CD4-positive, alpha-beta T cell treated with Interleukin-17A for 4 hours (primary cell): ENCODE measurements around the gene NSMF.

Source experiments
- DNase-seq: peaks from one replicate; pipeline ENCODE4 v3.0.0-alpha.2; 2020; ENCODE audit warnings: mixed read lengths

The NSMF gene

GRCh38 chr9:137408651-137409405 is 50.3 kb downstream of the NSMF start:
- no peak for DNase-seq

DNA sequence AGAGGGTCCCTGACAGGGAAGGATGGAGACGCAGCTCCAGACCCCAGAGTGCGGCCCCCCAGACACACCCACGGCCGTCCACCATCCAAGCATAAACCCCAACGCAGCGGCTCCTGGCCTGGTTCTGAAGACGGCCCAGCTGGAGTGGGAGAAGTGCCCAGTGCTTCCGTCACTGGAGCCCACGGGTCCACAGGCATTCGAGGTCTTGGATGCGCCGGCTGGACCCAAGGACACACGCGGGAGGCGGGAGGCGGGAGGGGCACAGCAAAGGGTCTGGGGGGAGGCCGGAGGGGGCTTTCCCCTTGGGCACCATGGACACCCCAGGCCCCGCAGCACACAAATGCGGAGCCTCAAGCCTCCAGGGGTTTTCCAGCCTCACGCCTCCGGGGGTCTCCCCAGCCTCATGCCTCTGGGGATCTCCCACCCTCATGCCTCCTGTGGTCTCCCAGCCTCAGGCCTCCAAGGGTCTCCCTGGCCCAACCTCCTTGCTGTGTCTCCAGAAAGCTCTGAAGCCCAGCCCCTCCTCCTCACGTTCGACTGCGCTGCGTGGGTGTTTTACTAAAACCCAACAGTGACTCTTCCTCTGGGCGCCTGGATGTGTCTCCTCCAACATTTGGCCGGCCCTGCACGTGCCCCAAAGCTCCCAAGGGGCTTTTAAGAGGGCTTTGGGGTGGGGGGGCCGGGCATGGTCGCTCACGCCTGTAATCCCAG is 51.4 kb downstream of the NSMF start:
- no peak for DNase-seq

DNA sequence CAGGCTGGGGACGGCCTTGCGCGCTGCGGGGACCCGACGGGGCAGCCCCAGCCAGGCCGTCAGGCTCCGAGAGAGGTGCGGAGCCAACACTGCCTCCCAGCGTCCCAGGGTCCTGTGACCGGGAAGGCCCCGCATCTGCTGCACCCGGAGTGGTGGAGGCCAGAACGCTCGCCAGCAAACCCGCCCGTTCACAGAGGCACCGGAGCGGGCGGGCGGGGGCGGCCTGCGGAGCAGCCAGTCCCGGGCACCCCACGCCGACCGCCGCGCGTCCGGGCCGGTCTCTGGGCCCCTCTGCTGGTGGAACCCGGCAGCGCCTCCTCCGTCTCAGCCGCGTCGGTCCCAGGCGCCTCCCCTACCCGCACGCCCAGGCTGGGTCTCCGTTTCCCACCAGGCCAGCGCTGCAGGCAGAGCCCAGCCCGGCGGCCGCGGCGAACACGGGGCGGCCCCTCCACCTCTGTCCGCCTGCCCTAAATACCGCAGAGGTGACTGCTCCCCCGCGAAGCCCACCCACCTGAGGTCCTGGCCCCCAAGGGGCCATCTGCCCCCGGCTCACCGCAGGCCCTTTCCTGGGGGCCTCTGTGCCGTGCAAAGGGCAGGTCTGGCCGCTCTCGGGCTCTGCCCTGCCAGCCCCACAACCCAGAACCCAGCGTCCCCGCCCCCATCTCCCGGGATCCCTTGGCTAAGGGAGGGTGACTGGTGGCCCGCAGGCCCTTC is 52.1 kb downstream of the NSMF start:
- DNase-seq: peak; percentile 75

DNA sequence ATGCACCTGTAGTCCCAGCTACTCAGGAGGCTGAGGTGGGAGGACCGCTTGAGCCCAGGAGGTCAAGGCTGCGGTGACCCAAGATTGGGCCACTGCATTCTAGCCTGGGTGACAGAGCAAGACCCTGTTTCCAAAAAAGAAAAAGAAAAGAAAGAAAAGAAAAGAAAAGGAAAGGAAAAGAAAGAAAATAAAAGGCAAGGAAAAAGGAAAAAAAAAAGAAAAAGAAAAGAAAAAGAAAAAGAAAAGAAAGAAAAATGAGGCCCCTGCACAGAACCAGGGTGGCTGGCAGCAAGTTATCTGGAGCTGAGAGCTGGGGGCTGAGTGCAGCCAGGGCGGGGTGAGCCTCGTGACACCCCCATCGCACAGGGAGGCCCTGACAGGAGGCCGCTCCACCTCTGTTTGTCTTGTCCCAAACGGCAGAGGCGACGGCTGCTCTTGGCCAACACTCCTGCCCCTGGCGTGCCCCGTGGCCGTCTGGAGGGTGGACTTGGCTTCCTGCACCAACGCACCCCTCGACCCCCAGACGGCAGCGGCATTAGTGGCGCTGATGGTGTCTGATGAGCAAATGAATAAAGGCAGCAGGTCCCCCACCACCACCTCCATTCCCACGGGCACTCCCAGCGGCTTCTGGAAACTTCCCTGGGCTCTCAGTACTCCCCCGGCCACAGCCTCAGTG is 52.9 kb downstream of the NSMF start:
- DNase-seq: no peak

DNA sequence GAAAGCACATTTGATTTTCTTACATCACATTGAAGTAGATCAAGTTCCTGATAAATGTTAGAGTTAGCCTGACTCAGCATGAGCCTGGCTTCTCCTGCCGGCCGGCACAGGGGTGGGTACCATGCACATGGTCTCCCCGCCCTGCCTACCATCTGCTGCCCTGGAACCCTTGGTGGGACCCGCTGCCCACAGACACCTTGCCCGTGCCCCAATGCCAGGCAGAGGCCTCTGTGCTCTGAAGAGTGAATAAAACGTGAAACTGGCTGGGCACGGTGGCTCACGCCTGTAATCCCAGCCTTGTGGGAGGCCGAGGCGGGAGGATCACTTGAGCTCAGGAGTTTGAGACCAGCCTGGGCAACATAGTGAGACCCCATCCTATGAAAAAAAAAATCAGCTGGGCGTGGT is 53.5 kb downstream of the NSMF start:
- DNase-seq: no peak

DNA sequence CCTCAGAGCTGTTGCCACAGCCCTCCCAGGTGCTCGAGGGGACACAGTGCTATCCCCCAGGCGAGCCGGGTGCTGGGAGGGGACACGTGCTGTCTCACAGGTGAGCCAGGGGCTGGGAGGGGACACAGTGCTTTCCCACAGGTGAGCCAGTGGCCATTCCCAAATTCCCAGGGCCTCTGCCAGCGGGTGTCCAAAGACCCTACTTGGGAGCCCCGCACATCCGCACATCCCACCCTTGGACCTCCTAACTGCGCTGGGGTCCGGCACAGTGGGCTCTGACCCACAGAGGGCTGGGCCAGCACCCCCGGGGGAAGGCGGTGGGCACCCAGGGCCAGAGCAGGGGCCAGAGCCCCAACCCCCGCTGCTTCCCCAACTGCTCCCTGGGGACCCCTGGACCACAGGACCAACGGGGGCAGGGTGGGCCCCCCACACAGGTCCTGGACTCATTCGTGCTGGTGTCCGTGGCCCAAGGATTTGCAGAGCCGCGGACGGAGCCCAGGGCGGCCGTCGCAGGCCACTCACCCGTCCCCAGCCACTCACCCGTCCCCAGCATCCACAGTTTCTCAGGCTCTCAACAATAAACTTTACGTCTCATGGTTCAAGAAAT is 54.1 kb downstream of the NSMF start:
- no peak for DNase-seq

- DNase-seq: no peak
Measured at GRCh38 chr9:137403269-137403668, 55.9 kb downstream of the NSMF start.

DNA sequence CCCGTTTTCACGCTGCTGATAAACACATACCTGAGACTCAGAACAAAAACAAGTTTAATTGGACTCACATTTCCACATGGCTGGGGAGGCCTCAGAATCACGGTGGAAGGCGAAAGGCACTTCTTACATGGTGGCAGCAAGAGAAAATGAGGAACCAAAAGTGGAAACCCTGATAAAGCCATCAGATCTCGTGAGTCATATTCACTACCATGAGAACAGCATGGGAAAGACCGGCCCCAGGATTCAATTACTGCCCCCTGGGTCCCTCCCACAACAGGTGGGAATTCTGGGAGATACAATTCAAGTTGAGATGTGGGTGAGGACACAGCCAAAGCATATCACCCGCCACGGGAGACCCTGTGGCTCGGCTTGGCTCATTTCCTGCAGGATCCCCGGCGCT is 56.4 kb downstream of the NSMF start:
- no peak for DNase-seq

- no peak for DNase-seq
Measured at GRCh38 chr9:137398561-137399468, 60.3 kb downstream of the NSMF start.

DNA sequence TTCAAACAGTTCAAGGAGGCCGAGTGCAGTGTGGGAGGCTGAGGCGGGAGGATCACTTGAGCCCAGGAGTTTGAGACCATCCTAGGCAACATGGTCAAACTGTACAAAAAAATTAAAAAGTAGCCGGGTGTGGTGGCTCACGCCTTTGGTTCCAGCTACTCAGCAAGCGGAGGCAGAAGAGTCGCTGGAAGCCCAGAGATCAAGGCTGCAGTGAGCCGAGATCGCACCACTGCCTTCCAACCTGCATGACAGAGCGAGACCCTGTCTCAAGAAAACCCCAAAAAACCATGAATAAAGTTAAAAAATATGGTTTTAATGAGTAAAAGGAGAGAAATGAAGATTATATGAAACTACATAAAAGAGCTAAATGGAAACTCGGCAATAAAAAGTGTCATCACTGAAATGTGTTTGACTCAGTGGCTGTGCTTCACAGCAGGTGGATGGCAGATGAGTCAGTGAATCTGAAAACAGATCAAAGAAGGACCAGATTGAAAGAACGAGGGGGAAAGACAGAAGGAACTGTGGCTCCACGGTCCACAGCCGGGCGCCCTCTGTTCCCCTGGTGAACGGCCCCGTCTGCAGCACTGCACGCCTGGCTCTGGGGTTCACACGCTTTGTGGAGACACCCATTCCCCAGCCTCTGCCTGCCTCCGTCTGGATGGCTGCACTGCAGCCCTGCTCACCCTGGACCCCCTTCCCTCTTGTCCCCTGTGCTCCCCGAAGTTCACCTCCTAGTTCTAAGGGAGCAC is 61.3 kb downstream of the NSMF start:
- no peak for DNase-seq
